Omental fat pad (tissue), 4 donors: ENCODE data around the gene TMEM237. TPM values are rescaled to one million over a fixed set of nuclear protein-coding genes. Genes with fewer than 3 reads are reported as not detected.
"Not testable (repeated sequence)": the region's sequence is repeated elsewhere in the genome, so short reads cannot be mapped to it uniquely, and the experiment has no call there.

Experiments
- ATAC-seq: fragments of 150-250 bp; one replicate; pipeline ENCODE4 v1.9.1; 2016; ENCODE audit warnings: mild to moderate bottlenecking, moderate library complexity; ENCODE audit not compliant: low FRiP score
- DNase-seq: peaks from one replicate; pipeline ENCODE4 v3.0.0-alpha.2; 2019; ENCODE audit warnings: low spot score
- total RNA-seq, 4 donors: library from RNA; depleted of rRNA; stranded (reverse); fragments of >200 nt; gene quantifications; one replicate each; pipeline ENCODE4 v1.1.0, GENCODE V29; 2016
- TF ChIP-seq, protein P1 (sequence below), 3 donors: fragments of 450-650 bp; IDR thresholded peaks; one replicate each; pipeline ENCODE4 v1.5.1; 2016 to 2017; ENCODE audit warnings: antibody characterized with exemption in 3 of 3, mild to moderate bottlenecking in 3 of 3, moderate library complexity in 2 of 3

TMEM237 gene
- total RNA-seq, 4 donors from 2014 or later, result 12.0 to 23.1 (median 16.7) TPM

DNA sequence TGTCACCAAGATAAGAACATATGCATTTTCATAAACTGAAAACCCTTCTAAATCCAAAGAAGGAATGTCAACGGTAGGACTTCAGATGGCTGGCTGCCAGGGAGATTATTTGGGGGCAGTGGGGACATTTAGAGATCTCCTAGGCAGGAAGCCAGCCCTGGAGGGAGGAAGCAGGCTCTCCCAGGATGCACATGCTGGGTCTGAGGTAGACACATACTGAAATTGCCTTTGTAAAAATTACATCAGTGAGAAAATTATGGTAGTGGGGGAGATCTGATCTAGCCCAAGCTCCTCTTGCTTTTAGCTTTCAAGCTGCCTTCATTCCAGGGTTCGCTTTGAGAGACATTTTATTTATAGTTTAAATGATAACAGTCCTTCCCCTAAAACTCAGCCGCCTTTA, 31.0 kb upstream of the TMEM237 start:
- no peak for DNase-seq
- TF ChIP-seq, protein P1, sequence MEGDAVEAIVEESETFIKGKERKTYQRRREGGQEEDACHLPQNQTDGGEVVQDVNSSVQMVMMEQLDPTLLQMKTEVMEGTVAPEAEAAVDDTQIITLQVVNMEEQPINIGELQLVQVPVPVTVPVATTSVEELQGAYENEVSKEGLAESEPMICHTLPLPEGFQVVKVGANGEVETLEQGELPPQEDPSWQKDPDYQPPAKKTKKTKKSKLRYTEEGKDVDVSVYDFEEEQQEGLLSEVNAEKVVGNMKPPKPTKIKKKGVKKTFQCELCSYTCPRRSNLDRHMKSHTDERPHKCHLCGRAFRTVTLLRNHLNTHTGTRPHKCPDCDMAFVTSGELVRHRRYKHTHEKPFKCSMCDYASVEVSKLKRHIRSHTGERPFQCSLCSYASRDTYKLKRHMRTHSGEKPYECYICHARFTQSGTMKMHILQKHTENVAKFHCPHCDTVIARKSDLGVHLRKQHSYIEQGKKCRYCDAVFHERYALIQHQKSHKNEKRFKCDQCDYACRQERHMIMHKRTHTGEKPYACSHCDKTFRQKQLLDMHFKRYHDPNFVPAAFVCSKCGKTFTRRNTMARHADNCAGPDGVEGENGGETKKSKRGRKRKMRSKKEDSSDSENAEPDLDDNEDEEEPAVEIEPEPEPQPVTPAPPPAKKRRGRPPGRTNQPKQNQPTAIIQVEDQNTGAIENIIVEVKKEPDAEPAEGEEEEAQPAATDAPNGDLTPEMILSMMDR (IDR thresholded peaks at IDR 0.05), result no peak
- no peak for ATAC-seq

DNA sequence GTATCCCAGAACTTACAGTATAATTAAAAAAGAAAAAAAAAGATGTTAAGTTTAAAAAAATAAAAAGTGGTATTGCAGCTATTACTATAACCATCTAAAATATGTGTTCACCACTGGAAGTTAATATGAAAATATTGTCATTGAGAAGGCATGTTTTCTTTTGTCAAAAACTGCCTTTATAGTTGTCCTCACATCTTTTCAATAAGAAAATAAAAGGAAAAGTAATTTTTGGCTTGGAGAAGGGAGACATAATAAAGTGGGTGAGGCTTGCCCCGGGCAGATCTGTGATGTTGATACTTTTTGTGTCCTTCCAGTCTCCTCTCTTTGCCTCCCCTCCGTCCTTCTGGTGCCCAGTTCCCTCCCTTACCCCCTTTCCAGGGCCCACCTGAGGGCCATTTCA, 30.2 kb upstream of the TMEM237 start:
- no peak for DNase-seq
- no peak for ATAC-seq
- TF ChIP-seq, protein P1 (IDR thresholded peaks at IDR 0.05), result no peak

DNA sequence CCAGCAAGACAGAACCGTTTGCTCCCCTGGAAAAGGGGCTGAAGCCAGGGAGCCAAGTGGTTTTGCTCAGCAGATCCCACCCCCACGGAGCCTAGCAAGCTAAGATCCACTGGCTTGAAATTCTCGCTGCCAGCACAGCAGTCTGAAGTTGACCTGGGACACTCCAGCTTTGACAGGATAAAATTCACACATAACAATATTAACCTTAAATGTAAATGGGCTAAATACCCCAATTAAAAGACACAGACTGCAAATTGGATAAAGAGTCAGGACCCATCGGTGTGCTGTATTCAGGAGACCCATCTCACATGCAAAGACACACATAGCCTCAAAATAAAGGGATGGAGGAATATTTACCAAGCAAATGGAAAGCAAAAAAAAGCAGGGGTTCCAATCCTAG, 27.9 kb upstream of the TMEM237 start:
- not testable (repeated sequence) for DNase-seq, ATAC-seq

DNA sequence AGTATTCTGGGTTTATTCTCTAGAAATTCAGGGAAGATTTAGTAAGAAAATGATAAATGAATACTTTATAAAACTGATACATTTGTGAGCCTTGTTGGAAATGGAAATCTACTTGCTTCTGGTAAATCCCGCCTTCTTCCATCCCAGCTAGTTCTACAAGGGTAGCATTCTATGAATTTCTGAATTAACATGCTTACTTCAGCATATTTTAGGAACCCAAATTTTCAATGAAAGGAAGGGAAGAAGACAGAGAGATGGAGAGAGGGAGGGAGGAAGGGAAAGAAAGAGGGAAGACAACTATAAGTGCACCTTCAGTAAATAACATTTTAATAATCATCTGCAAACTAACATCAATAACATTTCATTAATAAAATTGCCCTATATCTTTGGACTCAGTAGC, 26.6 kb upstream of the TMEM237 start:
- DNase-seq (no peak), ATAC-seq (no peak)

DNA sequence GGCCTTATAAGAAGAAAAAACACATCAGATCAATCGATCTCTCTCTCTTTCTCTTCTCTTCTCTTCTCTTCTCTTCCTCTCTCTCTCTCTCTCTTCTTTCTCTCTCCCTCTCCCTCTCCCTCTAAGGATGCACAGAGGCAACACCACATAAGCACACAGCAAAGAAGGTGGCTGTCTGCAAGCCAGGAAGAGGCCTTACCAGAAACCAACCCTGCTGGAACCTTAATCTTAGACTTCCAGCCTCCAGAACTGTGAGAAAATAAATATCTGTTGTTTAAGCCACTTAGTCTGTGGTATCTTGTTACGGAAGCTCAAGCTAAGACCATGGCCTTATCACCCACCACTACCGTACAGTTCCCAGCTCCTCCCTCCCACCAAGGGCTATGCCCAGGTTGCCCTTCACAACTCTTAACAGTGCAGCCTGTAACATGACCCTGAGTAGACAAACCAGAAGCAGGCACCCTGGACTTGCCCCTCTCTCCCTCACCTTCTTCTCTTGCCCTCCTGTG, 25.2 kb upstream of the TMEM237 start:
- DNase-seq, result no peak
- ATAC-seq, result no peak
- TF ChIP-seq, protein P1 (IDR thresholded peaks at IDR 0.05), result no peak

More for the DNA sequence above, 26.6 kb upstream of the TMEM237 start:
- TF ChIP-seq, protein P1 (IDR thresholded peaks at IDR 0.05), result no peak

DNA sequence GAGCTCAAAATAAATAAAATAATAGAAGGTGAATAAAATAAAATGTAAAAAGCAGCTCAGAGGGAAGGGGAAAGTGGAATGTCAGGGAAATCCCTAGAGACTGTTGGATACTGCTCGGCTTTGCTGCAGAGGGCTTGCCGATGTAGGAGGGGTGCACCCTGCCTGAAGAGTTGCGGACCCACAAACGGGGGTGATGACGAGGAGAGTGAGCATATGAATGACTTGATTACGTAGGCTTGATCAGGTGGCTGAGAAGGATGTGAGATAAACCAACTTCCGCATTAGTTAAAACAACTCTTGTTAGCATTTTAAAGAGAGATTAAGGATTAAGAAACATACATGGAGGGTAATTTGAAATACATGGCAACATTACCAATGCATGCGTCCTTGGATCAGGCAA, 21.0 kb upstream of the TMEM237 start:
- DNase-seq (no peak), ATAC-seq (no peak)
- TF ChIP-seq, protein P1 (IDR thresholded peaks at IDR 0.05), result no peak

DNA sequence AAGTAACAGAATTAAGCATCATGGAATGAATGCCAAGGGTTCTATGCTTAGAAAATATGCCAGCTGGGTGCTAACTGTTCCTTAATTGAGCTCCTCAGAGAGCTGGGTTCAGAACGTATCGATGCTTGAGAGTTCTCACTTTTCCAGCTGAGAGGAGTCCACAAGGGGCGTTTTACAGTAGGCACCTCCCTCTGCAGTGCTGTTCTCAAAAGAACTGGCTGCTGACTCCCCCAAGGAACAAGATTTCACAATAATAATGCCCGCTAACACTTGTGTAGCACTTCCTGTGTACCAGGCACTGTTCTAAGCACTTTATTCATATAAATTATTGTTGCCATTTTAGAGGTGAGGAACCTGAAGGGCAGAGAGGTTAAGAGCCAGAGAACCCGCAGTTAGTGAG, 18.1 kb upstream of the TMEM237 start:
- ATAC-seq, result no peak
- TF ChIP-seq, protein P1 (IDR thresholded peaks at IDR 0.05), result no peak
- DNase-seq, result no peak
